AG04450 (cell line): ENCODE measurements around the gene SLC16A4. TPM values are rescaled to one million over a fixed set of nuclear protein-coding genes. Genes with fewer than 3 reads are reported as not detected.
A peak's percentile ranks its signal among the peaks of the same experiment; 100 is the strongest.
"Not testable (repeated sequence)": the region's sequence is repeated elsewhere in the genome, so short reads cannot be mapped to it uniquely, and the experiment has no call there.

ENCODE experiments used
- CTCF ChIA-PET: fragments of 300-600, 350-600 bp; formaldehyde crosslinking; extraction: SDS; loops from one replicate; lab custom pipeline; 2022; ENCODE audit warnings: antibody characterized with exemption, inconsistent platforms; lab: Charles Lee
- POLR2A ChIA-PET: fragments of 350-600 bp; formaldehyde crosslinking; extraction: SDS; loops from one replicate; lab custom pipeline; 2021; ENCODE audit warnings: antibody characterized with exemption, inconsistent platforms; lab: Yijun Ruan, JAX
- DNase-seq: peaks from one replicate; pipeline ENCODE4 v3.0.0-alpha.2; 2011; ENCODE audit warnings: low read depth, low spot score
- H3K27ac ChIP-seq: one replicate; pipeline ENCODE4 v1.5.1; 2012; ENCODE audit warnings: low read depth, low read length, control low read depth
- H3K27me3 ChIP-seq: one replicate; pipeline ENCODE4 v1.6.0; 2012; ENCODE audit warnings: low read length; ENCODE audit not compliant: control insufficient read depth, insufficient read depth
- H3K4me3 ChIP-seq: 2 replicates; pipeline ENCODE4 v1.5.1; 2011; ENCODE audit warnings: mild to moderate bottlenecking, low read depth, low read length, control low read depth
- H3K9me3 ChIP-seq: 2 replicates; pipeline ENCODE4 v1.5.1; 2012; ENCODE audit warnings: low read length; ENCODE audit not compliant: control insufficient read depth, insufficient read depth
- polyA minus RNA-seq: library from RNA; depleted of rRNA, polyadenylated mRNA; stranded (reverse); fragments of >200 nt; gene quantifications from 2 replicates; pipeline ENCODE4 v1.2.3, GENCODE V29; 2011; rRNA and poly(A)+ RNA removed
- polyA plus RNA-seq: library from polyadenylated mRNA; depleted of rRNA; stranded (reverse); fragments of >200 nt; gene quantifications from 2 replicates; pipeline ENCODE4 v1.2.3, GENCODE V29; 2011; rRNA removed
- TF ChIP-seq, protein P1 (sequence below): IDR thresholded peaks from 2 replicates; pipeline ENCODE4 v1.5.1; 2011; ENCODE audit warnings: low read depth, low read length, control low read depth, inconsistent platforms

The SLC16A4 gene
- polyA plus RNA-seq (77.2 and 98.8 TPM in 2 replicates), polyA minus RNA-seq (54.8 and 88.1 TPM in 2 replicates)

DNA sequence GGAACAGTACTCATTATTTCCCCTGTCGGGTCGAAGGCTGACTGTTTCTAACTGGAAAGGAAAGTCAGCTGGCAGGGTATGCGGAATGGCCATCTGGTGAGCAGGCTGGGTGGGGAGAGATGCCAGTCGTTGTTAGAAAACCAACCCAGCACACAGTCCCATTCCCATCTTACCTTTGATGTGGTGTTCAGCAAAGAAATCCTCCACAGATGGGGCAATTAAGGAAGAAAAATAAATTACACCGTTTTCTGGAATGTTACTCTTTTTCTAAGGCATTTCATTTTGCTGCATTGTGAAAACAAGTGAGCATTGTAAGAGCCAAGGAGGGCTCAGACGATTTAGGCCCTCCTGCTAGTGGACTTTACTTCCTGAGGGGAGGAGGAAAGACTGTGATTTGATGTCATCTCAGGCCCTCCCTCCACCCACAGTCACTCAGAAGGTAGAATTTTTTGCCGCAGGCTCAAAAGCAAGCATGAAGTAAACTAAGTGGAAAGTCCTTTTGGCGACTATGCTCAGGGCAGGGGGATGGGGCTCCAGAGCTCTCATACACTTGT is at the start of gene SLC16A4:
SLC16A4 (minus strand) TSS at position 335 of the 554 bp plus-strand sequence. CDS start 1,703 bp downstream, outside the sequence.
- CTCF ChIA-PET: interaction anchor here (1.0 to 2.0 kb wide), 2 partner anchors 21 to 78 kb away, joined by 4 to 5 read pairs; no protein-coding TSS in a partner anchor

DNA sequence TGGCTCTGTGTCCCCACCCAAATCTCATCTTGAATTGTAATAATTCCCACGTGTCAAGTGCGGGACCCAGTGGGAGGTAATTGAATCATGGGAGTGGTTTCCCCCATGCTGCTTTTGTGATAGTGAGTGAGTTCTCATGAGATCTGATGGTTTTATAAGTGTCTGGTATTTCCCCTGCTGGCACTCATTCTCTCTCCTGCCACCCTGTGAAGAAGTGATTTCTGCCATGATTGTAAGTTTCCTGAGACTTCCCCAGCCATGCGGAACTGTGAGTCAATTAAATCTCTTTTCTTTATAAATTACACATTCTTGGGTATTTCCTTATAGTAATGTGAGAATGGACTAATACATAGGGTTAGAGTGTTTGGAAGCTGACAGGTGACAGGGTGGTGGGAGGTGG is 49.0 kb upstream of the SLC16A4 start:
- CTCF ChIA-PET: interaction anchor here (1.3 to 3.0 kb wide), 3 partner anchors 20 to 101 kb away, joined by 3 to 15 read pairs (median 13); no protein-coding TSS in a partner anchor
- DNase-seq, POLR2A ChIA-PET, H3K9me3 ChIP-seq, H3K4me3 ChIP-seq, H3K27ac ChIP-seq: not testable (repeated sequence)
- peaks cover 36% of the 10 kb centered on the region for H3K27me3 ChIP-seq

More for the DNA sequence above, at the start of gene SLC16A4:
- Histone ChIP-seq H3K27ac (peak within 1 kb of the TSS; percentile 83), H3K27me3 (no peaks in the 10 kb centered on the region), H3K4me3 (peak within 1 kb of the TSS; percentile 57), H3K9me3 (no peaks in the 10 kb centered on the region)
- POLR2A ChIA-PET: interaction anchor here (1.4 to 1.7 kb wide), 4 partner anchors 10 to 52 kb away, joined by 3 to 8 read pairs (median 6); partner anchors contain the start of gene RBM15
- no peak for DNase-seq
- TF ChIP-seq, protein P1, sequence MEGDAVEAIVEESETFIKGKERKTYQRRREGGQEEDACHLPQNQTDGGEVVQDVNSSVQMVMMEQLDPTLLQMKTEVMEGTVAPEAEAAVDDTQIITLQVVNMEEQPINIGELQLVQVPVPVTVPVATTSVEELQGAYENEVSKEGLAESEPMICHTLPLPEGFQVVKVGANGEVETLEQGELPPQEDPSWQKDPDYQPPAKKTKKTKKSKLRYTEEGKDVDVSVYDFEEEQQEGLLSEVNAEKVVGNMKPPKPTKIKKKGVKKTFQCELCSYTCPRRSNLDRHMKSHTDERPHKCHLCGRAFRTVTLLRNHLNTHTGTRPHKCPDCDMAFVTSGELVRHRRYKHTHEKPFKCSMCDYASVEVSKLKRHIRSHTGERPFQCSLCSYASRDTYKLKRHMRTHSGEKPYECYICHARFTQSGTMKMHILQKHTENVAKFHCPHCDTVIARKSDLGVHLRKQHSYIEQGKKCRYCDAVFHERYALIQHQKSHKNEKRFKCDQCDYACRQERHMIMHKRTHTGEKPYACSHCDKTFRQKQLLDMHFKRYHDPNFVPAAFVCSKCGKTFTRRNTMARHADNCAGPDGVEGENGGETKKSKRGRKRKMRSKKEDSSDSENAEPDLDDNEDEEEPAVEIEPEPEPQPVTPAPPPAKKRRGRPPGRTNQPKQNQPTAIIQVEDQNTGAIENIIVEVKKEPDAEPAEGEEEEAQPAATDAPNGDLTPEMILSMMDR: no peak

DNA sequence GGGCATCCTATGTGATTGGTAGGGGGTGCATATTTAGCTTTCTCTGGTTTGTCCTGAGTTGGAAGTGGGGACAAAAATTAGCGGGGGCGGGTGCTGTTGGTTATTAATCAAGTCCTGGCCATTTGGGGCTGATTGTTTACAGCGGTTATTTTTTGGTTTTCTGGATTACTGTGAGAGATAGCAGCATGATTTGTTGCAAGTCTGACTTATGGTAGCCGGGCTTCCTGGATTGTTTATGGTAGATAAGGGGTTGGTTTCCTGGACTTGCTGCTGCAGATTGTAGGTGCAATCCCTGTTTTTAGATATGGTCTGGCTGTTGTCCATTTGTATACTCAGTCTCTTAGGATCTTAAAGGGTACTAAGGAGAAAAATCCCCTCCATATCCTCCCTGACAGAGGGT is 48.1 kb upstream of the SLC16A4 start:
- no peak overlapping the region for H3K27ac ChIP-seq
- ChIA-PET POLR2A (no interaction called here), CTCF (interaction anchor here (1.0 to 3.0 kb wide), 5 partner anchors 21 to 126 kb away, joined by 3 to 13 read pairs (median 6); no protein-coding TSS in a partner anchor)
- DNase-seq: no peak
- TF ChIP-seq, protein P1: no peak
- no peak overlapping the region for H3K4me3 ChIP-seq
- peaks cover 38% of the 10 kb centered on the region for H3K27me3 ChIP-seq
- H3K9me3 ChIP-seq: no peaks in the 10 kb centered on the region

DNA sequence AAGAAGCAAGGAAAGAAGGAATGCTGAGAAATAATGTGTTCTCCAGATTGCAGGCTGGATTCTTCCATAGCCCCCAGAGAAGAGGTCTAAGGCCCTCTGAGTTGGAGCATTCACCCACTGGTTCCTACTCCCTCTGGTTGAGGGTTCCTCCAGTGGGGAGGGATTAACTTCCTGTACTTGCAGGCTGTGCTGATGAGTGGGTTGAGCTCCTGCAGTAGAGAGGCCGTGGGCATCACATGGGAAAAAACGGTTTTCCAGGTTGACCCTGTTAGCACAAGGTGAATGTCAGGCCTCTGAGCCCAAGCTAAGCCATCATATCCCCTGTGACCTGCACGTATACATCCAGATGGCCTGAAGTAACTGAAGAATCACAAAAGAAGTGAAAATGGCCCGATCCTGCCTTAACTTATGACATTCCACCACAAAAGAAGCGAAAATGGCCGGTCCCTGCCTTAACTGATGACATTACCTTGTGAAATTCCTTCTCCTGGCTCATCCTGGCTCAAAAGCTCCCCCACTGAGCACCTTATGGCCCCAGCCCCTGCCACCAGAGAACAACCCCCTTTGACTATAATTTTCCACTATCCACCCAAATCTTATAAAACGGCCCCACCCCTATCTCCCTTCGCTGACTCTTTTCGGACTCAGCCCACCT is 46.9 kb upstream of the SLC16A4 start:
- H3K4me3 ChIP-seq, POLR2A ChIA-PET, H3K9me3 ChIP-seq, DNase-seq, H3K27ac ChIP-seq: not testable (repeated sequence)
- H3K27me3 ChIP-seq: peaks cover 41% of the 10 kb centered on the region
- CTCF ChIA-PET: interaction anchor here (0.8 to 3.0 kb wide), 3 partner anchors 22 to 26 kb away, joined by 4 to 13 read pairs (median 10); no protein-coding TSS in a partner anchor

DNA sequence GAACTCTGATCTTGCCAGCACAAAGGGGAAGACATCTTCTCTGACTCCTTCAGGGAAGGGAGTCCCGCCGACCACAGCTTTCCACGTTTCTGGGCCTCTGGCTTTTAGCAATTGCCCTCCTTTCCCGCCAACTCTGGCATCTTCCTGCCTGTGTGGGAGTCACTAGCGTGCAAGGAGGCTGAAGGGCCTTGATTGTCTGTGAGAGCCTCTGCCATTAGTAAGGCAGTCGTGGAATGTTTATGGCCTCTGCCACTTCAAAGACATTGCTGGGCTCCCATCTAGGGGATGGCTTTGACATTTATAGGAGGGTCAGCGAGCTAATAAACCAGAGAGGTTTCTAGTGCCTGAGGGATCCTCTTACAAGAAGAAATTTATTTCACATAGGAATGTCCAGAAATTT is 45.8 kb upstream of the SLC16A4 start:
- Histone ChIP-seq H3K9me3 (no peaks in the 10 kb centered on the region), H3K4me3 (no peak overlapping the region), H3K27me3 (peaks cover 42% of the 10 kb centered on the region), H3K27ac (no peak overlapping the region)
- ChIA-PET POLR2A (no interaction called here), CTCF (interaction anchor here (0.8 to 1.0 kb wide), 3 partner anchors 27 to 233 kb away, joined by 3 to 4 read pairs (median 3); no protein-coding TSS in a partner anchor)
- DNase-seq: no peak
- TF ChIP-seq, protein P1: no peak
